GM15510 (cell line): ENCODE data around the gene SLC5A11.

Source experiments
- POLR2A ChIP-seq: IDR thresholded peaks from 3 replicates; pipeline ENCODE4 v1.6.1; 2011; ENCODE audit warnings: borderline replicate concordance; ENCODE audit not compliant: insufficient read length; ENCODE audit errors: extremely low read depth

SLC5A11 gene

DNA sequence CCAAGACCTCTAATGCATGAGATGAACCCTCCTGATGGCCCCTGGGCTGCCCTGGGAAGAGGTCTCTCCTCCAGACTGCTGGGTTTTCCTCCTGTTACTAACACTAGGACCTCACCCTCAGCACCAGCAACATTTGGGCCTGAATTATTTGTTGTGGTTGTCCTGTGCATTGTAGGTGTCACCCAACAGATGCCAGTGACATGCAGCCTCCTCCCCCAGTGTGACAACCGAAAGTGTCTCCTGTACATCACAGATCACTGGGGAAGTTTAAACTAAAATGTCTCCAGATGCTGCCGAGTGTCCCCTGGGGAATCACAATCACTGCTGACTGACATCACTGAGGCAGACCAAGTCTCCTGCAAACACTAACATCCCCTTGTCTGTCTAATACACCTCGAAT is 74.8 kb downstream of the SLC5A11 start:
- TF ChIP-seq POLR2A, result no peak

DNA sequence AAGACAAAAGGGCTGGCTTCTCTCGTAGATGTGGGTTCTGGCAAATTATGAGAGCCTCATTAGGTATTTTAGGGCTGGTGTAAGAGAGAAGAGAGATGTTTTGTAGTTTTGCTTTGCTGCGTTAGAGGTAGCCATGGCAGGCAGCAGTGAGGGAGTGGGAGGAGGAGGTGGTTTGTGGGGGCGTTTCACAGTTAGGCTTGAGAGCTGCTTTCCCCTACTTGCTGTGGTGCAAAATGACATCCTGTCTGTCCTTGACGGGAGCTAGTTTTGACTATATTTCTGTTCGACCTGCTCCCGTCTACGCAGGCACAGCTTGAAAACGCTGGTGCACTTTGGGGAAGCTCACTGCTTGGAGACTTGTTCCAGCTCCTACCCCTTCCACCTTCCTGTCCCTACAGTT is 75.5 kb downstream of the SLC5A11 start:
- no peak for TF ChIP-seq POLR2A

DNA sequence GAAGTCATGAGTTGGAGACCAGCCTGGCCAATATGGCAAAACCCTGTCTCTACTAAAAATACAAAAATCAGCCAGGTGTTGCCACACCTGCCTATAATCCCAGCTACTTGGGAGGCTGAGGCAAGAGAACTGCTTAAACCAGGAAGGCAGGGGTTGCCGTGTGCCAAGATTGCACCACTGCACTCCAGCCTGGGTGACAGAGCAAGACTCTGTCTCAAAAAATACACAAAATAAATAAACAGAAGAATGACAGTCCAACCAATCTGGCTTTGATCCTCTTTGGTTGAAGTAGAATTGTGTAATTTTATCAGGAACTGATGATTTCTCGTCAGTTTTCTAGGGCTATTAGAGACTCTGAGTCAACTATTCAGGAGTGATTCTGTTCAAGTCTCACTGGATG is 79.4 kb downstream of the SLC5A11 start:
- TF ChIP-seq POLR2A, result no peak

DNA sequence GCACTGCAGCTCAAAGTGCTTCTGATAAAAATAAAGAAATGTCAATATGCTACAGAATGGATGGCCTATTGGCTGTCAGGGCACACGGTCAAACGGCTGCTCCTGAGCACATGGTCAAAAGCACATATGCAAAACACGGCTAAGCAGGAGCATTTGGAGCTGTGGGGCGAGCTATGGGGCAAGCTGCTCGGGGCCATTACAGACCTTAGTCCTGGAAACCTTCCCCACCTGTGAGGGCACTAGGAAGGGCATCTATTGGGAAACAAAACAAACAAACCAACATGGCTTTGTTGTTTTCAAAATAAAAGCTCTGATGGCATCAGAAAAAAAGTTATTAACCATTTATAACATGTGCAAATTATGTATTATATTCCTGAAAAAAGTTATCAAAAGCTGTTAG is 83.6 kb downstream of the SLC5A11 start:
- TF ChIP-seq POLR2A, result no peak

DNA sequence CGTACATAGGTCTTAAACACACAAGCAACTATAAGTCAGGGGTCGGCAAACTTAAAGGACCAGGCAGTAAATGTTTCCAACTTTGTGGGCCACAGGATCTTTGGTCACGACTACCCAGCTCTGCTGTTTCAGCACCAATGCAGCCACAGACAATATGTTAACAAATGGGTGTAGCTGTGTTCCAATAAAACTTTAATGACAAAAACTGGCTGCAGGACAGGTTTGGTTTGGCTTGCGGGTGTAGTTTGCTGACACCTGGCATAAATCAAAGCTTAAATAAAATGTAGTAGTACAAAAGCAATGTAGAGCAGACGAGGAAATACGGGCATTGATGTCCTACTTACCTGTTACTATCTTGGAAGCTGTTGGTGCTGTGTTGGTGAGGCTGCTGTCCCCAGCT is 84.7 kb downstream of the SLC5A11 start:
- TF ChIP-seq POLR2A, result no peak

DNA sequence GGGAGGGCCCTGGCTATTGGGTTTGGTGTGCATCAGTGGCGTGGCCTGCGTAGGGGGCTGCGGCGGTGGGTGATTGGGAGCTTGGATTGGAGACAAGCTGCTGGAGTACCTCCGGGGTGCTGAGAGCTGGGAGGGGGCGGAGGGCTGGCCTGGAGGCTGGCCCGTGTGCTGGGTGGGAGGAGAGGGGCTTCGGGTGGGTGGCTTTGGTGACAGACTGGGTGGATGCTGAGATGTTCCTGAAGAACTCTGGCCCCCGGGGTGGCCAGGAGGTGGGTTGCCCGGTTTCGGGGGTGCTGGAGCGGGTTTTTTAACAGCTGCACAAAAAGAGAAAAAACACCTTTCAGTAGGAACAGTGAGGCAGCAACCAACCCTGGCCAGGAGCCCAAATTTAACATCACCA is 85.3 kb downstream of the SLC5A11 start:
- TF ChIP-seq POLR2A, result no peak

DNA sequence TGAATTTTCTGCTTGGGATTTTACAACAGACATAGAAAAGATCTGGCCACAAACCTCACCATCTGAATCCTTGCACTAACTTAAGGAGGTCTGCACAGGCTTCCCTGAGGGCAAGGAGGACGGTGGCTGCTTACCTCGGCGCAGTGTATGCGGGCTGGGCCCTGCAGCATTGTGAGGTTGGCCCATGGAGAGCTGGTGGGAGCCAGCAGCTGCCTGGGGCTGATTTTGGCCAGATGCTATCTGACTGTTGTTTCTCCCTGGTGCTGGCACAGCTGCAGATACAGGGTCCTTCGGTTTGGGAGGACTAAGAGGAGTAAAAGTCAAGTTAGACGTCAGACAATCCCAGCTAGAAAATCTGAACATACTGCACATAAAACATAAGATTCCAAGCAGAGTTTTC is 89.6 kb downstream of the SLC5A11 start:
- no peak for TF ChIP-seq POLR2A

DNA sequence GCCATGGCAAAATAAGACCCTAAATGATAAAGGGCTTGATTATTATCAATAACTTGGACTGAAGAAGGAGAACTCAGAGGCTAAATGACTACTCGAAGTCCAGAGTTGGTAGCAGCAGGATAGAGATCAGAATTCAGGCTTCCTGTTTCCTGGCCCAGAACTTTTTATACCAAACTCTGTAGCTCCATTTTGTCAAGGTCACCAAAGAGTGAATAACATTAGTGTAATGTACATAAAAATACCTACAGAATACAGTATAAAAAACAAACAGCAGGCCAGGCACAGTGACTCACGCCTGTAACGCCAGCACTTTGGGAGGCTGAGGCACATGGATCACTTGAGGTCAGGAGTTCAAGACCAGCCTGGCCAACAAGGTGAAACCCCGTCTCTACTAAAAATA is 90.4 kb downstream of the SLC5A11 start:
- no peak for TF ChIP-seq POLR2A

DNA sequence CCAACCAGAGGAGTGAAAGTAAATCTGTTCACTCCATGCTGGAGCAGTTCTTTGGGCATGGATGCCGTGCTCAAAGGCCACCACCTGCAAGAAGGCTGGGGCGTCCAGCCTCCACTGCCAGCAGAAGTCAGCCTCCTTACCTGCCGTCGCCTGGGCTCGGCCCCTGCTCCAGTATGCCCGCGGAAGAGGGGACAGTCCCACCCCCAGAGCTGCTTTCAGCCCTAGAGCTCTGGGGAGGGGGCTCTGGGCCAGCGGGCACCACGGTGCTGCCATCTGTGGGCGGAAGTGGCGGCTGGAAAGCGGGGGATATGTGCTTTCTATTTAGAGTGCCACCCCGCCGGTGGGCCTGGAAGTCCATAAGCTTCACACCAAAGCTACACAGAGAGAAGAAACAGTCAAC is 93.5 kb downstream of the SLC5A11 start:
- no peak for TF ChIP-seq POLR2A

DNA sequence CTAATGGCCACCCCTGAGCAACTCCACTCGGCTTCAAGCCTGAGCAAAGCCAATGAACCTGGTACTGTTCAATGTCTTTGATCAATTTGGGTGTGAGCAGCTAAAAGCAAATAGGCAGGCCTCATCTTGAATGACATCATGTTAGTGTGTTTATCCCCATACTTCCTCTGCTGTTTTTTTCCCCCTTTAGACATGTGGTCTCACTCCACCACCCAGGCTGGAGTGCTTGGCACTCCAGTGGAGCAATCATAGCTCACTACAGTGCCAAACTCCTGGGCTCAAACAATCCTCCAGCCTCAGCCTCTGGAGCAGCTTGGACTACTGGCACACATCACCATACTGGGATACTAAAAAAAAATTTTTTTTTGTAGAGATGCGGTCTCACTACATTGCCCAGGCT is 94.0 kb downstream of the SLC5A11 start:
- no peak for TF ChIP-seq POLR2A

DNA sequence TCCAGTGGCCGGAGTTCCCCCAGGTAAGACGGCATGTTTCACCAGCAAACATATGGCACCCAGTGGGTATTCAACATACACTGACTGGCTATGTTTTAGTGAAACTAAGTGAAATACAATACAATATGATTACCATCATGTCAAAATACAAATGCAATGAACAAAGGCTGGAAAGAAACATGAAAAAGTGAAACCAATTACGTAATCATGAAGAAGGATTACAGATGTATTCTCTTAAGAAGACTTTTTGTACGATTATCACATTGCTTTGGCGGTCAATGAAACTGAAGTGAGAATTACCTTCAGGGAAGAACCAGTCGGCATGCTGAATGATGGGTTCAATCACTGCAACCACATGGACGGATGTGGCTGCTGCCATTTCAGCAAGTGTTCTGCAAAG is 97.7 kb downstream of the SLC5A11 start:
- TF ChIP-seq POLR2A, result no peak

DNA sequence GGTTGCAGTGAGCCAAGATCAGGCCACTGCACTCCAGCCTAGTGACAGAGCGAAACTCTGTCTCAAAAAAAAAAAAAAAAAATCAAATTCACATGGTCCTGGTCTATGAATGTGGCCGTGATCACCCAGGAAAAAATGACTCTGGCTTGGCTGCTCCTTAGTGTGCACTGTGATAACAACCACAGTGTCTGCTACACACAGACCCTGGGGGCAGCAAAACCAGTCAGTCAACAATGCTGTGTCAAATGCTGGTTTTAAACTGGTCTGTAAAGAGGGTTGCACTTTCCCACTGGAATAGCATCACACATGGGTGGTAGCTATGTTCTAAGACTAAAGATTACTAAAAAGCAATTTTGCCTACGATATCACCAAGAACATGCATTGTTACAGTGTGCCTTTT is 98.4 kb downstream of the SLC5A11 start:
- TF ChIP-seq POLR2A, result no peak

DNA sequence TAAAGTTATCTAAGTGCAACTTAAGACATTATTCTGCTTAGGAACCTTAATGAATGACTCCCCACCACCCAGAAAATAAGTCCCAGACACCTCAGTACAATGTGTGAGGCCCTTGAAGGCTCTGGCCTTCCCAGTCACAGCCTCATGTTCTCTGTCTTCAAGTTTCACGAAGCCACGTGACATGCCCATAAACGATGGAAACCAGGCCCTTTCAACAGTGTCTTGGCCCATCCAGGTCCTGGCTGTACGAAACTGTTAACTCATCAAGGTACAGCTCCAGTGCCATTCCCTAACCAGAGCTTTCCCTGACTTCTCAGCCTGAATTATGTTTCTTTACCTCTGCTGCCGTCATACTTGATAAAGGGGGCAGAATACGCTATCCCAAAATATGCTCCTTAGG is 100.4 kb downstream of the SLC5A11 start:
- TF ChIP-seq POLR2A, result no peak

DNA sequence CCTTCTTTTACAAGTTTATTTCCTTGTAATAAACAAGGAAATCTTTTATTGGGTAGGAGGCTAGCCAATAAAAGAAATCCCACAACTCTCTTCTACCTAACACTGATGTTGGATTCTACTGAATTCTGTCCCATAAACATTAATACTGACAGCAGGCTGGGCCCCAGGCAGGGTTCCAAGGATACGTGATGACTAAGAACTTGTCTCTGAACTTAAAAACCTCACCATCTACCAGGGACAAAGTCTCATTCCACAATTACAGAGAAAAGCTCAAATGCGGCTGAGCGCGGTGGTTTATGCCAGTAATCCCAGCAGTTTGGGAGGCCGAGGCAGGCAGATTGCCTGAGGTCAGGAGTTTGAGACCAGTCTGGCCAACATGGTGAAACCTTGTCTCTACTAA is 104.5 kb downstream of the SLC5A11 start:
- TF ChIP-seq POLR2A, result no peak

DNA sequence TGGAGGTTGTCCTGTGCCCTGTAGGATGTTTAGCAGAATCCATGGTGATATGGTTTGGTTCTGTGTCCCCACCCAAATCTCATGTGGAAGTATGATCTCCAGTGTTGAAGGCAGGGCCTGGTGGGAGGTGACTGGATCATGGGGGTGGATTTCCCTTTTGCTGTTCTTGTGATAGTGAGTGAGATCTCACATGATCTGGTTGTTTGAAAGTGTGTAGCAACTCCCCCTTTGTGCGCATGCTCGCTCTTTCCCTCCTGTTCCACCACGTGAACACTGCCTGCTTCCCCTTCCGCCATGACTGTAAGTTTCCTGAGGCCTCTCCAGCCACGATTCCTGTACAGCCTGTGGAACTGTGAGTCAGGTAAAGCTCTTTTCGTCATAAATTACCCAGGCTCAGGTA is 107.5 kb downstream of the SLC5A11 start:
- TF ChIP-seq POLR2A, result no peak

DNA sequence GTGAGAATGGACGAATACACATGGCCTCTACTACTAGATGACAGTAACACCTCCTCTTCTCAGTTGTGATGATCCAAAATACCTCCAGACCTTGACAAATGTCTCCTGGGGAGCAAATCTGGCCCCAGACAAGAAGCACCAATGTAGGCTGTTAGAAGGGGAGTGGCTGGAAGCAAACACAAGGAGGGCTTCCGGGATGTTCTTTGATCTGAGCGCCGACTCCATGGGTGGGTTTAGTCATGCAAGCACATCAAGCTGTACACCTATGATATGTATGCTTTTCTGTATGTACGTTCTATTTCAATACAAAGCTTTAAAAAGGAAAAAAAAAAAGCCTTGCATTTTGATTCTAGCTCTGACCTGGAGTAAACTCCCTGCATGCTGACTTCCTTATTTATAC is 108.0 kb downstream of the SLC5A11 start:
- no peak for TF ChIP-seq POLR2A

DNA sequence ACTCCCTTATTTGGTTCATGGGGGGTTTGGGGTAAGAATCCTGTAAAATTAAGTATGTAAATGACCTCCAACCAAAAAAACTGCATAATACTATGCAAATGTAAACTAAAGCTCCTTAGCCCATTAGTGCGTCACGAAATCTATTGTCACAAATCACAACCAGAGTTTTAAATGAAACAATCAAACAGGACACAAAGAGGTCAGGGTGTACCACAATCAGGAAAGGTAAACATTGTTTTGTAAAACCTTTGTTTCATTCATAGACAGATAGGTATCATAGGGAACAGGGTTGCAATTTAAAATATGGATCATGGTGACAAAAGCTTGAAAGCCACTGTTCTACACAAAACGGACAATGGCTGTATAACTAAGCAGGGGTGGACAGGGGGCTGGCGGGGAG is 108.4 kb downstream of the SLC5A11 start:
- no peak for TF ChIP-seq POLR2A
